Measurements from ENCODE around the gene PLA2G2A. TPM values are rescaled to one million over a fixed set of nuclear protein-coding genes. Genes with fewer than 3 reads are reported as not detected.
"Not testable (repeated sequence)": the region's sequence is repeated elsewhere in the genome, so short reads cannot be mapped to it uniquely, and the experiment has no call there.

Gene PLA2G2A
- total RNA-seq, 3 donors from 2014 or later (not counting 1 experiment from before 2014, with no cell fraction given) = not detected

GRCh38 chr1:19990689-19991088, 11.3 kb upstream of the PLA2G2A start:
- no peak overlapping the region for H3K27ac Mint-ChIP-seq
- Histone ChIP-seq H3K9me3 (ENCODE audit: control insufficient read depth, insufficient read depth, low read length) (no peaks in the 10 kb centered on the region), H3K4me3 (ENCODE audit: low read length) (no peak overlapping the region), H3K4me1 (ENCODE audit: control insufficient read depth, insufficient read depth, low read length) (no peaks in the 10 kb centered on the region), H3K27ac (ENCODE audit: low read length) (no peak overlapping the region), H3K36me3 (ENCODE audit: control insufficient read depth, insufficient read depth, low read length) (no peaks in the 10 kb centered on the region), H3K27me3 (ENCODE audit: control insufficient read depth, insufficient read depth, low read length) (peaks cover 10% of the 10 kb centered on the region)
- H3K36me3 Mint-ChIP-seq = no peaks in the 10 kb centered on the region
- no peak for TF ChIP-seq CTCF (IDR thresholded peaks at IDR 0.05)
- ATAC-seq (no peak), DNase-seq (no peak)
- H3K27me3 Mint-ChIP-seq (ENCODE audit: low read depth in 2 of 2) = peaks cover 41 to 69% of the 10 kb centered on the region in 2 donors
- H3K4me3 Mint-ChIP-seq = no peak overlapping the region
- no peaks in the 10 kb centered on the region for H3K4me1 Mint-ChIP-seq
- no peaks in the 10 kb centered on the region for H3K9me3 Mint-ChIP-seq
- intact Hi-C loops (cut with micrococcal nuclease) = no loop called here
- 90% methylated on average over 2 of the region's 2 CpGs for WGBS (ENCODE audit: insufficient coverage)

GRCh38 chr1:19990182-19990582, 10.8 kb upstream of the PLA2G2A start:
- H3K4me3 ChIP-seq (ENCODE audit: low read length); H3K9me3 Mint-ChIP-seq; H3K27ac ChIP-seq (ENCODE audit: low read length); H3K27ac Mint-ChIP-seq; H3K9me3 ChIP-seq (ENCODE audit: control insufficient read depth, insufficient read depth, low read length); DNase-seq; H3K4me3 Mint-ChIP-seq; ATAC-seq; H3K36me3 ChIP-seq (ENCODE audit: control insufficient read depth, insufficient read depth, low read length); intact Hi-C loops (cut with micrococcal nuclease); H3K36me3 Mint-ChIP-seq; H3K4me1 ChIP-seq (ENCODE audit: control insufficient read depth, insufficient read depth, low read length); H3K4me1 Mint-ChIP-seq: not testable (repeated sequence)
- H3K27me3 Mint-ChIP-seq (ENCODE audit: low read depth in 2 of 2) = peaks cover 41 to 69% of the 10 kb centered on the region in 2 donors
- WGBS (ENCODE audit: insufficient coverage) = 56% methylated on average over 9 of the region's 9 CpGs
- H3K27me3 ChIP-seq (ENCODE audit: control insufficient read depth, insufficient read depth, low read length) = peaks cover 10% of the 10 kb centered on the region

GRCh38 chr1:19988267-19989006, 9.0 kb upstream of the PLA2G2A start:
- WGBS (ENCODE audit: insufficient coverage) = 84% methylated on average over 4 of the region's 4 CpGs
- no peak overlapping the region for H3K27ac Mint-ChIP-seq
- H3K27me3 Mint-ChIP-seq (ENCODE audit: low read depth in 2 of 2) = peaks cover 36 to 58% of the 10 kb centered on the region in 2 donors
- Histone ChIP-seq H3K27ac (ENCODE audit: low read length) (no peak overlapping the region), H3K9me3 (ENCODE audit: control insufficient read depth, insufficient read depth, low read length) (no peaks in the 10 kb centered on the region), H3K4me1 (ENCODE audit: control insufficient read depth, insufficient read depth, low read length) (no peaks in the 10 kb centered on the region), H3K27me3 (ENCODE audit: control insufficient read depth, insufficient read depth, low read length) (peaks cover 9% of the 10 kb centered on the region), H3K4me3 (ENCODE audit: low read length) (no peak overlapping the region), H3K36me3 (ENCODE audit: control insufficient read depth, insufficient read depth, low read length) (no peaks in the 10 kb centered on the region)
- H3K4me1 Mint-ChIP-seq = no peaks in the 10 kb centered on the region
- intact Hi-C loops (cut with micrococcal nuclease) = no loop called here
- TF ChIP-seq CTCF (IDR thresholded peaks at IDR 0.05) = no peak
- no peak for ATAC-seq
- H3K4me3 Mint-ChIP-seq = no peak overlapping the region
- no peaks in the 10 kb centered on the region for H3K36me3 Mint-ChIP-seq
- no peak for DNase-seq
- no peaks in the 10 kb centered on the region for H3K9me3 Mint-ChIP-seq

- Mint-ChIP-seq H3K27me3 (ENCODE audit: low read depth in 2 of 2) (peaks cover 36 to 51% of the 10 kb centered on the region in 2 donors), H3K4me1 (no peaks in the 10 kb centered on the region), H3K9me3 (no peaks in the 10 kb centered on the region), H3K36me3 (no peaks in the 10 kb centered on the region), H3K4me3 (no peak overlapping the region), H3K27ac (no peak overlapping the region)
- Histone ChIP-seq H3K27me3 (ENCODE audit: control insufficient read depth, insufficient read depth, low read length) (peaks cover 9% of the 10 kb centered on the region), H3K4me1 (ENCODE audit: control insufficient read depth, insufficient read depth, low read length) (no peaks in the 10 kb centered on the region), H3K9me3 (ENCODE audit: control insufficient read depth, insufficient read depth, low read length) (no peaks in the 10 kb centered on the region), H3K27ac (ENCODE audit: low read length) (no peak overlapping the region), H3K36me3 (ENCODE audit: control insufficient read depth, insufficient read depth, low read length) (no peaks in the 10 kb centered on the region), H3K4me3 (ENCODE audit: low read length) (no peak overlapping the region)
- TF ChIP-seq CTCF (IDR thresholded peaks at IDR 0.05) = no peak
- no peak for DNase-seq
- no peak for ATAC-seq
- intact Hi-C loops (cut with micrococcal nuclease) = no loop called here
- WGBS (ENCODE audit: insufficient coverage) = 100% methylated on average over 1 of the region's 2 CpGs
These were observed 8.3 kb upstream of the PLA2G2A start for GRCh38 chr1:19987719-19988118.

- 95% methylated on average over 32 of the region's 32 CpGs for WGBS (ENCODE audit: insufficient coverage)
- H3K27me3 Mint-ChIP-seq (ENCODE audit: low read depth in 2 of 2) = peaks cover 27 to 28% of the 10 kb centered on the region in 2 donors
- H3K4me1 Mint-ChIP-seq = not testable (repeated sequence)
These were observed 5.1 kb upstream of the PLA2G2A start for GRCh38 chr1:19984409-19985016.

More at GRCh38 chr1:19984409-19985016, 5.1 kb upstream of the PLA2G2A start:
- H3K9me3 Mint-ChIP-seq; H3K36me3 ChIP-seq (ENCODE audit: control insufficient read depth, insufficient read depth, low read length); H3K27me3 ChIP-seq (ENCODE audit: control insufficient read depth, insufficient read depth, low read length); H3K4me3 ChIP-seq (ENCODE audit: low read length); DNase-seq; H3K36me3 Mint-ChIP-seq; H3K27ac Mint-ChIP-seq; H3K27ac ChIP-seq (ENCODE audit: low read length); H3K4me3 Mint-ChIP-seq; ATAC-seq; H3K9me3 ChIP-seq (ENCODE audit: control insufficient read depth, insufficient read depth, low read length); H3K4me1 ChIP-seq (ENCODE audit: control insufficient read depth, insufficient read depth, low read length); intact Hi-C loops (cut with micrococcal nuclease): not testable (repeated sequence)

Measured in natural killer cell (primary cell).